Natural killer cell (primary cell): ENCODE results near the gene KCNC4. TPM values are rescaled to one million over a fixed set of nuclear protein-coding genes. Genes with fewer than 3 reads are reported as not detected.

Experiments
- ATAC-seq, 3 donors: fragments of 150-1000 bp in 2 of 3; fragments of 200-7000 bp in 1 of 3; cut with Tn5 transposase; 1 replicate in 1 of 3; 2 replicates in 2 of 3; pipeline ENCODE4 v1.10.0; 2021; ENCODE audit warnings: mild to moderate bottlenecking in 2 of 3, moderate library complexity in 2 of 3
- DNase-seq, 2 donors: peaks; one replicate each; pipeline versions ENCODE4 v3.0.0 to v3.0.0-alpha.2; 2013 to 2021; ENCODE audit warnings: mixed read lengths in 1 of 2
- H3K27ac ChIP-seq: one replicate; pipeline ENCODE4 v1.5.1; 2013; ENCODE audit warnings: mild to moderate bottlenecking, low read length
- H3K27me3 ChIP-seq: one replicate; pipeline ENCODE4 v1.6.1; 2013; ENCODE audit warnings: low read length; ENCODE audit not compliant: control insufficient read depth, insufficient read depth
- H3K36me3 ChIP-seq: one replicate; pipeline ENCODE4 v1.6.1; 2013; ENCODE audit warnings: low read length; ENCODE audit not compliant: control insufficient read depth, insufficient read depth
- H3K4me1 ChIP-seq: one replicate; pipeline ENCODE4 v1.6.1; 2013; ENCODE audit warnings: low read length; ENCODE audit not compliant: control insufficient read depth, insufficient read depth
- H3K4me3 ChIP-seq: one replicate; pipeline ENCODE4 v1.5.1; 2013; ENCODE audit warnings: low read length
- H3K9me3 ChIP-seq: one replicate; pipeline ENCODE4 v1.6.1; 2013; ENCODE audit warnings: low read length; ENCODE audit not compliant: control insufficient read depth, insufficient read depth
- H3K27ac Mint-ChIP-seq, 2 donors: one replicate each; pipeline ENCODE4 v1.8.0; 2022; ENCODE audit warnings: mild to moderate bottlenecking in 2 of 2, mixed read lengths in 2 of 2, moderate library complexity in 1 of 2
- H3K27me3 Mint-ChIP-seq, 2 donors: one replicate each; pipeline ENCODE4 v1.8.0; 2022; ENCODE audit warnings: low read depth in 2 of 2, mixed read lengths in 2 of 2
- H3K36me3 Mint-ChIP-seq: one replicate; pipeline ENCODE4 v1.8.0; 2022; ENCODE audit warnings: mixed read lengths
- H3K4me1 Mint-ChIP-seq, 2 donors: one replicate each; pipeline ENCODE4 v1.8.0; 2022; ENCODE audit warnings: mixed read lengths in 2 of 2
- H3K4me3 Mint-ChIP-seq: one replicate; pipeline ENCODE4 v1.8.0; 2022; ENCODE audit warnings: mild to moderate bottlenecking, moderate library complexity, mixed read lengths
- H3K9me3 Mint-ChIP-seq, 2 donors: one replicate each; pipeline ENCODE4 v1.8.0; 2022; ENCODE audit warnings: mixed read lengths in 2 of 2
- CTCF ChIP-seq: fragments of 200-600 bp; IDR thresholded peaks from one replicate; pipeline ENCODE4 v1.8.0; 2022; ENCODE audit warnings: antibody characterized with exemption
- WGBS: methylation state at CpG from one replicate; pipeline ENCODE4 v1.1.7; 2013; ENCODE audit warnings: missing lambda C conversion rate; ENCODE audit not compliant: insufficient coverage; 5-methylcytosine and 5-hydroxymethylcytosine counted together
- intact Hi-C: fragments of 100-400 bp; cut with micrococcal nuclease; formaldehyde crosslinking; loops from one replicate; pipeline ENCODE4 v1.14.2; 2022
- total RNA-seq, 4 donors: library from RNA; stranded (reverse); fragments of 120-200 nt in 1 of 4; gene quantifications; one replicate each; pipeline versions ENCODE4 v1.2.3 to v1.2.4, GENCODE V29; 2013 to 2022

KCNC4 gene
- total RNA-seq: 1 to 10 TPM; 2.5 to 3.9 (median 3.3) TPM
- total RNA-seq (2013): 2.0 TPM

- H3K36me3 ChIP-seq: no peaks in the 10 kb centered on the region
- H3K27ac Mint-ChIP-seq: peak within 1 kb of the TSS; percentile 68 to 94
- H3K4me3 ChIP-seq: peak within 1 kb of the TSS; percentile 52
- intact Hi-C loops: loop anchor here (1.0 to 5.0 kb wide), 3 partner anchors 52 to 197 kb away; partner anchors contain the start of gene LAMTOR5
- peaks cover 0 to 9% of the 10 kb centered on the region in 2 donors for H3K27me3 Mint-ChIP-seq
- peak within 1 kb of the TSS; percentile 75 for H3K27ac ChIP-seq
- H3K9me3 ChIP-seq: no peaks in the 10 kb centered on the region
- H3K4me1 Mint-ChIP-seq: peaks cover 8 to 35% of the 10 kb centered on the region in 2 donors
- DNase-seq (peak; percentile 74 to 97), ATAC-seq (peak; percentile 87 to 95 (median 90))
- WGBS: 3% methylated on average over 103 of the region's 103 CpGs
- H3K9me3 Mint-ChIP-seq: no peaks in the 10 kb centered on the region
- H3K4me3 Mint-ChIP-seq: peak within 1 kb of the TSS; percentile 92
- peaks cover 28% of the 10 kb centered on the region for H3K4me1 ChIP-seq
- H3K27me3 ChIP-seq: peaks cover 5% of the 10 kb centered on the region
- no peak for TF ChIP-seq CTCF
- H3K36me3 Mint-ChIP-seq: no peaks in the 10 kb centered on the region
Observed at GRCh38 chr1:110209715-110210603, at the start of gene KCNC4. Gene KCNC4 (plus strand): TSS chr1:110210314. CDS start chr1:110211500, 1,186 bp downstream.

- intact Hi-C loops: no loop called here
- no peak for DNase-seq
- H3K27ac ChIP-seq: no peak overlapping the region
- peaks cover under 1% of the 10 kb centered on the region for H3K27me3 ChIP-seq
- WGBS: 38% methylated on average over 10 of the region's 10 CpGs
- Mint-ChIP-seq H3K4me1 (no peaks in the 10 kb centered on the region), H3K36me3 (no peaks in the 10 kb centered on the region), H3K27ac (no peak overlapping the region), H3K4me3 (no peak overlapping the region), H3K27me3 (peaks cover 25 to 30% of the 10 kb centered on the region in 2 donors), H3K9me3 (peaks cover 0 to 3% of the 10 kb centered on the region in 2 donors)
- no peak overlapping the region for H3K4me3 ChIP-seq
- ATAC-seq: no peak
- TF ChIP-seq CTCF: no peak
- no peaks in the 10 kb centered on the region for H3K4me1 ChIP-seq
- H3K9me3 ChIP-seq: no peaks in the 10 kb centered on the region
- no peaks in the 10 kb centered on the region for H3K36me3 ChIP-seq
Observed at GRCh38 chr1:110160538-110161100, 49.5 kb upstream of the KCNC4 start.

GRCh38 chr1:110161165-110161564, 48.9 kb upstream of the KCNC4 start:
- Mint-ChIP-seq H3K4me3 (no peak overlapping the region), H3K27me3 (peaks cover 20 to 26% of the 10 kb centered on the region in 2 donors), H3K27ac (no peak overlapping the region), H3K36me3 (no peaks in the 10 kb centered on the region), H3K9me3 (peaks cover 0 to 3% of the 10 kb centered on the region in 2 donors), H3K4me1 (no peaks in the 10 kb centered on the region)
- WGBS: 87% methylated on average over 3 of the region's 3 CpGs
- Histone ChIP-seq H3K9me3 (no peaks in the 10 kb centered on the region), H3K27ac (no peak overlapping the region), H3K4me1 (no peaks in the 10 kb centered on the region), H3K4me3 (no peak overlapping the region), H3K27me3 (no peaks in the 10 kb centered on the region), H3K36me3 (no peaks in the 10 kb centered on the region)
- TF ChIP-seq CTCF: no peak
- intact Hi-C loops: no loop called here
- DNase-seq (no peak), ATAC-seq (no peak)
